ENCODE measurements around the gene EZR.

Gene EZR

GRCh38 chr6:158785036-158785435, 34.1 kb downstream of the EZR start:
- no peak overlapping the region for H3K27ac ChIP-seq (ENCODE audit: insufficient read depth, low read length, poor library complexity, severe bottlenecking)
- H3K9me3 ChIP-seq (ENCODE audit: control insufficient read depth, low read length) = no peaks in the 10 kb centered on the region
- peaks cover 88% of the 10 kb centered on the region for H3K36me3 ChIP-seq (ENCODE audit: control insufficient read depth, insufficient read depth, low read length)
- no peak overlapping the region for H3K4me3 ChIP-seq (ENCODE audit: insufficient read depth, low read depth, low read length, poor library complexity, severe bottlenecking)
- H3K27me3 ChIP-seq (replicated peaks; ENCODE audit: control insufficient read depth, insufficient read depth, low read length, poor library complexity, severe bottlenecking) = no peaks in the 10 kb centered on the region
- DNase-seq = no peak
- peaks cover 22% of the 10 kb centered on the region for H3K4me1 ChIP-seq (ENCODE audit: control insufficient read depth, insufficient read depth, low read length, poor library complexity, severe bottlenecking)

GRCh38 chr6:158784505-158784904, 34.7 kb downstream of the EZR start:
- peaks cover 17% of the 10 kb centered on the region for H3K4me1 ChIP-seq (ENCODE audit: control insufficient read depth, insufficient read depth, low read length, poor library complexity, severe bottlenecking)
- H3K27me3 ChIP-seq (replicated peaks; ENCODE audit: control insufficient read depth, insufficient read depth, low read length, poor library complexity, severe bottlenecking) = no peaks in the 10 kb centered on the region
- no peak for DNase-seq
- H3K9me3 ChIP-seq (ENCODE audit: control insufficient read depth, low read length) = no peaks in the 10 kb centered on the region
- no peak overlapping the region for H3K4me3 ChIP-seq (ENCODE audit: insufficient read depth, low read depth, low read length, poor library complexity, severe bottlenecking)
- H3K36me3 ChIP-seq (ENCODE audit: control insufficient read depth, insufficient read depth, low read length) = peaks cover 88% of the 10 kb centered on the region
- H3K27ac ChIP-seq (ENCODE audit: insufficient read depth, low read length, poor library complexity, severe bottlenecking) = no peak overlapping the region

- H3K27me3 ChIP-seq (replicated peaks; ENCODE audit: control insufficient read depth, insufficient read depth, low read length, poor library complexity, severe bottlenecking) = no peaks in the 10 kb centered on the region
- H3K36me3 ChIP-seq (ENCODE audit: control insufficient read depth, insufficient read depth, low read length) = peaks cover 88% of the 10 kb centered on the region
- H3K27ac ChIP-seq (ENCODE audit: insufficient read depth, low read length, poor library complexity, severe bottlenecking) = no peak overlapping the region
- H3K4me3 ChIP-seq (ENCODE audit: insufficient read depth, low read depth, low read length, poor library complexity, severe bottlenecking) = no peak overlapping the region
- H3K9me3 ChIP-seq (ENCODE audit: control insufficient read depth, low read length) = no peaks in the 10 kb centered on the region
- peaks cover 11% of the 10 kb centered on the region for H3K4me1 ChIP-seq (ENCODE audit: control insufficient read depth, insufficient read depth, low read length, poor library complexity, severe bottlenecking)
- no peak for DNase-seq
These were observed 35.3 kb downstream of the EZR start for GRCh38 chr6:158783851-158784250.

- peaks cover 89% of the 10 kb centered on the region for H3K36me3 ChIP-seq (ENCODE audit: control insufficient read depth, insufficient read depth, low read length)
- H3K9me3 ChIP-seq (ENCODE audit: control insufficient read depth, low read length) = no peaks in the 10 kb centered on the region
- peaks cover 8% of the 10 kb centered on the region for H3K4me1 ChIP-seq (ENCODE audit: control insufficient read depth, insufficient read depth, low read length, poor library complexity, severe bottlenecking)
- no peaks in the 10 kb centered on the region for H3K27me3 ChIP-seq (replicated peaks; ENCODE audit: control insufficient read depth, insufficient read depth, low read length, poor library complexity, severe bottlenecking)
- no peak overlapping the region for H3K4me3 ChIP-seq (ENCODE audit: insufficient read depth, low read depth, low read length, poor library complexity, severe bottlenecking)
- no peak overlapping the region for H3K27ac ChIP-seq (ENCODE audit: insufficient read depth, low read length, poor library complexity, severe bottlenecking)
- DNase-seq = no peak
These were observed 36.1 kb downstream of the EZR start for GRCh38 chr6:158783167-158783450.

- Histone ChIP-seq H3K36me3 (ENCODE audit: control insufficient read depth, insufficient read depth, low read length) (peaks cover 89% of the 10 kb centered on the region), H3K27me3 (replicated peaks; ENCODE audit: control insufficient read depth, insufficient read depth, low read length, poor library complexity, severe bottlenecking) (no peaks in the 10 kb centered on the region), H3K9me3 (ENCODE audit: control insufficient read depth, low read length) (no peaks in the 10 kb centered on the region), H3K4me1 (ENCODE audit: control insufficient read depth, insufficient read depth, low read length, poor library complexity, severe bottlenecking) (peaks cover 6% of the 10 kb centered on the region), H3K27ac (ENCODE audit: insufficient read depth, low read length, poor library complexity, severe bottlenecking) (no peak overlapping the region), H3K4me3 (ENCODE audit: insufficient read depth, low read depth, low read length, poor library complexity, severe bottlenecking) (no peak overlapping the region)
- no peak for DNase-seq
These were observed 36.6 kb downstream of the EZR start for GRCh38 chr6:158782432-158783166.

- no peak for DNase-seq
- Histone ChIP-seq H3K36me3 (ENCODE audit: control insufficient read depth, insufficient read depth, low read length) (peaks cover 89% of the 10 kb centered on the region), H3K27me3 (replicated peaks; ENCODE audit: control insufficient read depth, insufficient read depth, low read length, poor library complexity, severe bottlenecking) (no peaks in the 10 kb centered on the region), H3K9me3 (ENCODE audit: control insufficient read depth, low read length) (no peaks in the 10 kb centered on the region), H3K4me1 (ENCODE audit: control insufficient read depth, insufficient read depth, low read length, poor library complexity, severe bottlenecking) (peaks cover 6% of the 10 kb centered on the region), H3K27ac (ENCODE audit: insufficient read depth, low read length, poor library complexity, severe bottlenecking) (no peak overlapping the region), H3K4me3 (ENCODE audit: insufficient read depth, low read depth, low read length, poor library complexity, severe bottlenecking) (no peak overlapping the region)
These were observed 37.3 kb downstream of the EZR start for GRCh38 chr6:158781692-158782373.

- H3K27ac ChIP-seq (ENCODE audit: insufficient read depth, low read length, poor library complexity, severe bottlenecking) = no peak overlapping the region
- peaks cover 6% of the 10 kb centered on the region for H3K4me1 ChIP-seq (ENCODE audit: control insufficient read depth, insufficient read depth, low read length, poor library complexity, severe bottlenecking)
- H3K36me3 ChIP-seq (ENCODE audit: control insufficient read depth, insufficient read depth, low read length) = peaks cover 89% of the 10 kb centered on the region
These were observed 38.0 kb downstream of the EZR start for GRCh38 chr6:158780988-158781691.

GRCh38 chr6:158780246-158780884, 38.8 kb downstream of the EZR start:
- peaks cover 90% of the 10 kb centered on the region for H3K36me3 ChIP-seq (ENCODE audit: control insufficient read depth, insufficient read depth, low read length)

More at GRCh38 chr6:158780988-158781691, 38.0 kb downstream of the EZR start:
- Histone ChIP-seq H3K4me3 (ENCODE audit: insufficient read depth, low read depth, low read length, poor library complexity, severe bottlenecking) (no peak overlapping the region), H3K9me3 (ENCODE audit: control insufficient read depth, low read length) (no peaks in the 10 kb centered on the region), H3K27me3 (replicated peaks; ENCODE audit: control insufficient read depth, insufficient read depth, low read length, poor library complexity, severe bottlenecking) (no peaks in the 10 kb centered on the region)
- no peak for DNase-seq

GRCh38 chr6:158778005-158778527, 41.1 kb downstream of the EZR start:
- no peak for DNase-seq
- no peaks in the 10 kb centered on the region for H3K9me3 ChIP-seq (ENCODE audit: control insufficient read depth, low read length)
- peaks cover 8% of the 10 kb centered on the region for H3K4me1 ChIP-seq (ENCODE audit: control insufficient read depth, insufficient read depth, low read length, poor library complexity, severe bottlenecking)
- H3K4me3 ChIP-seq (ENCODE audit: insufficient read depth, low read depth, low read length, poor library complexity, severe bottlenecking) = no peak overlapping the region
- peaks cover 89% of the 10 kb centered on the region for H3K36me3 ChIP-seq (ENCODE audit: control insufficient read depth, insufficient read depth, low read length)
- no peaks in the 10 kb centered on the region for H3K27me3 ChIP-seq (replicated peaks; ENCODE audit: control insufficient read depth, insufficient read depth, low read length, poor library complexity, severe bottlenecking)
- H3K27ac ChIP-seq (ENCODE audit: insufficient read depth, low read length, poor library complexity, severe bottlenecking) = no peak overlapping the region

More at GRCh38 chr6:158780246-158780884, 38.8 kb downstream of the EZR start:
- H3K4me3 ChIP-seq (ENCODE audit: insufficient read depth, low read depth, low read length, poor library complexity, severe bottlenecking) = no peak overlapping the region
- no peaks in the 10 kb centered on the region for H3K9me3 ChIP-seq (ENCODE audit: control insufficient read depth, low read length)
- peaks cover 6% of the 10 kb centered on the region for H3K4me1 ChIP-seq (ENCODE audit: control insufficient read depth, insufficient read depth, low read length, poor library complexity, severe bottlenecking)
- H3K27me3 ChIP-seq (replicated peaks; ENCODE audit: control insufficient read depth, insufficient read depth, low read length, poor library complexity, severe bottlenecking) = no peaks in the 10 kb centered on the region
- no peak overlapping the region for H3K27ac ChIP-seq (ENCODE audit: insufficient read depth, low read length, poor library complexity, severe bottlenecking)
- DNase-seq = no peak
